NCI-H748 (cell line): ENCODE data around the gene NPB.

Source experiments
- DNase-seq: peaks from one replicate; lab custom pipeline; 2025; ENCODE audit not compliant: unreplicated experiment; lab: John Stamatoyannopoulos, UW

Gene NPB

GRCh38 chr17:81939218-81939617, 37.2 kb downstream of the NPB start:
- no peak for DNase-seq

GRCh38 chr17:81939881-81940385, 37.9 kb downstream of the NPB start:
- no peak for DNase-seq

GRCh38 chr17:81940538-81941483, 38.8 kb downstream of the NPB start:
- no peak for DNase-seq

GRCh38 chr17:81941484-81942166, 39.6 kb downstream of the NPB start:
- DNase-seq = peak; percentile 22

GRCh38 chr17:81942167-81942553, 40.1 kb downstream of the NPB start:
- DNase-seq = no peak

- DNase-seq = no peak
Observed at GRCh38 chr17:81944858-81945257, 42.8 kb downstream of the NPB start.

- DNase-seq = no peak
Observed at GRCh38 chr17:81947189-81947588, 45.2 kb downstream of the NPB start, which contains the start of gene MYADML2. Gene MYADML2, minus strand, starts transcription at chr17:81947233. Its CDS starts 5,492 bp downstream, at chr17:81941741.

GRCh38 chr17:81948635-81949378, 46.8 kb downstream of the NPB start:
- no peak for DNase-seq

- no peak for DNase-seq
Observed at GRCh38 chr17:81950501-81950900, 48.5 kb downstream of the NPB start.

GRCh38 chr17:81951785-81952684, 50.0 kb downstream of the NPB start:
- no peak for DNase-seq
